H1 (cell line): ENCODE measurements around the gene UBR3. TPM values are rescaled to one million over a fixed set of nuclear protein-coding genes. Genes with fewer than 3 reads are reported as not detected.

ENCODE experiments used
- CTCF ChIA-PET: fragments of 300-600 bp; sonication (Branson Sonifier 250); formaldehyde crosslinking; loops from one replicate; lab custom pipeline; 2021; ENCODE audit not compliant: partially characterized antibody; lab: Charles Lee
- POLR2A ChIA-PET: fragments of 300-600 bp; sonication (Branson Sonifier 250); formaldehyde crosslinking; loops from one replicate; lab custom pipeline; 2021; ENCODE audit warnings: inconsistent platforms; ENCODE audit not compliant: partially characterized antibody; lab: Charles Lee
- DNase-seq, 2 experiments: peaks; one replicate each; pipeline versions ENCODE4 v3.0.0 to v3.0.0-alpha.2; 2010 to 2022; ENCODE audit warnings: low spot score in 2 of 2, low read depth in 1 of 2, mixed read lengths in 1 of 2
- FAIRE-seq: peaks from 2 replicates; lab custom pipeline; 2011; peaks lifted over from hg19 to GRCh38; lab: Jason Lieb, UNC
- H2AFZ ChIP-seq: 2 replicates; pipeline ENCODE4 v1.8.1; 2012; ENCODE audit warnings: low read length, inconsistent platforms
- H2AK5ac ChIP-seq: 2 replicates; pipeline ENCODE4 v1.6.1; 2013; ENCODE audit warnings: low read depth, low read length
- H2BK120ac ChIP-seq: replicated peaks from 2 replicates; pipeline ENCODE3; 2013; ENCODE audit warnings: low read depth, low read length, inconsistent platforms
- H2BK12ac ChIP-seq: 2 replicates; pipeline ENCODE4 v1.6.1; 2013; ENCODE audit warnings: low read depth, low read length
- H2BK15ac ChIP-seq: 2 replicates; pipeline ENCODE4 v1.6.1; 2013; ENCODE audit warnings: low read length
- H2BK20ac ChIP-seq: 2 replicates; pipeline ENCODE4 v1.6.1; 2013; ENCODE audit warnings: low read length
- H2BK5ac ChIP-seq: 2 replicates; pipeline ENCODE4 v1.6.1; 2013; ENCODE audit warnings: low read depth, low read length
- H3K14ac ChIP-seq: 2 replicates; pipeline ENCODE4 v1.6.1; 2013; ENCODE audit warnings: inconsistent platforms; ENCODE audit not compliant: insufficient read length
- H3K18ac ChIP-seq: 2 replicates; pipeline ENCODE4 v1.6.1; 2013; ENCODE audit warnings: low read length; ENCODE audit errors: extremely low read depth
- H3K23ac ChIP-seq: 2 replicates; pipeline ENCODE4 v1.6.1; 2013; ENCODE audit warnings: inconsistent platforms; ENCODE audit not compliant: insufficient read length
- H3K23me2 ChIP-seq: 2 replicates; pipeline ENCODE4 v1.6.1; 2013; ENCODE audit warnings: low read depth, low read length
- H3K27ac ChIP-seq: 2 replicates; pipeline ENCODE4 v1.6.1; 2011; ENCODE audit warnings: low read depth, low read length, inconsistent platforms
- H3K27me3 ChIP-seq, 4 experiments: replicated peaks in 1 of 4; 1 replicate in 1 of 4; 2 replicates in 3 of 4; pipeline versions ENCODE4 v1.6.1 to v1.8.1; 2011 to 2013; ENCODE audit warnings: low read length in 3 of 4, mild to moderate bottlenecking in 3 of 4, inconsistent platforms in 2 of 4, mixed read lengths in 2 of 4, moderate library complexity in 1 of 4; ENCODE audit not compliant: control insufficient read depth in 3 of 4, insufficient read depth in 3 of 4; ENCODE audit errors: extremely low read depth in 1 of 4
- H3K36me3 ChIP-seq, 4 experiments: 2 replicates each; pipeline versions ENCODE4 v1.6.1 to v1.8.1; 2011 to 2013; ENCODE audit warnings: mild to moderate bottlenecking in 4 of 4, low read length in 3 of 4, moderate library complexity in 2 of 4, control low read depth in 1 of 4, inconsistent platforms in 1 of 4; ENCODE audit not compliant: insufficient read depth in 4 of 4, control insufficient read depth in 2 of 4
- H3K4ac ChIP-seq: replicated peaks from 2 replicates; pipeline ENCODE3; 2013; ENCODE audit warnings: low read length, low read depth, mixed read lengths, inconsistent platforms; ENCODE audit not compliant: insufficient read length
- H3K4me1 ChIP-seq, 4 experiments: replicated peaks in 1 of 4; 1 replicate in 1 of 4; 2 replicates in 3 of 4; pipeline versions ENCODE4 v1.6.1 to v1.8.1; 2011 to 2013; ENCODE audit warnings: low read length in 3 of 4, inconsistent platforms in 2 of 4, mixed read lengths in 1 of 4; ENCODE audit not compliant: insufficient read depth in 4 of 4, control insufficient read depth in 3 of 4
- H3K4me2 ChIP-seq, 2 experiments: 2 replicates each; pipeline versions ENCODE4 v1.6.1 to v1.8.1; 2011 to 2013; ENCODE audit warnings: low read depth in 2 of 2, low read length in 2 of 2, control low read depth in 1 of 2, inconsistent platforms in 1 of 2, mild to moderate bottlenecking in 1 of 2; ENCODE audit not compliant: insufficient read depth in 1 of 2
- H3K4me3 ChIP-seq, 4 experiments: fragments of 200-600, 300-600 bp in 1 of 4; sonication (generic), shearing (Covaris generic), sonication (Bioruptor Twin) in 1 of 4; 2 replicates each; pipeline versions ENCODE4 v1.5.1 to v1.8.1; 2011 to 2016; ENCODE audit warnings: low read length in 4 of 4, low read depth in 3 of 4, control low read depth in 2 of 4, inconsistent platforms in 2 of 4, mild to moderate bottlenecking in 2 of 4, mixed read lengths in 1 of 4, moderate library complexity in 1 of 4; ENCODE audit not compliant: insufficient read depth in 2 of 4; ENCODE audit errors: extremely low read depth in 1 of 4
- H3K56ac ChIP-seq: replicated peaks from 2 replicates; pipeline ENCODE3; 2013; ENCODE audit warnings: low read depth, mild to moderate bottlenecking, mixed read lengths, low read length, inconsistent platforms; ENCODE audit not compliant: insufficient read length
- H3K79me1 ChIP-seq: 2 replicates; pipeline ENCODE4 v1.6.1; 2013; ENCODE audit warnings: low read depth, low read length, control low read depth
- H3K79me2 ChIP-seq, 2 experiments: 2 replicates each; pipeline versions ENCODE4 v1.6.1 to v1.8.1; 2012 to 2013; ENCODE audit warnings: low read length in 2 of 2, mild to moderate bottlenecking in 2 of 2, inconsistent platforms in 1 of 2; ENCODE audit not compliant: insufficient read depth in 2 of 2, control insufficient read depth in 1 of 2
- H3K9ac ChIP-seq, 4 experiments: replicated peaks in 1 of 4; 1 replicate in 1 of 4; 2 replicates in 3 of 4; pipeline versions ENCODE4 v1.6.1 to v1.8.1; 2011 to 2013; ENCODE audit warnings: low read depth in 3 of 4, low read length in 3 of 4, control low read depth in 2 of 4, mild to moderate bottlenecking in 2 of 4, moderate library complexity in 2 of 4, inconsistent platforms in 1 of 4; ENCODE audit errors: extremely low read depth in 1 of 4
- H3K9me3 ChIP-seq, 2 experiments: 2 replicates each; pipeline versions ENCODE4 v1.6.1 to v1.8.1; 2012 to 2013; ENCODE audit warnings: mild to moderate bottlenecking in 2 of 2, moderate library complexity in 2 of 2, control low read depth in 1 of 2, inconsistent platforms in 1 of 2, low read depth in 1 of 2, low read length in 1 of 2, mixed read lengths in 1 of 2; ENCODE audit not compliant: insufficient read depth in 2 of 2
- H4K20me1 ChIP-seq, 2 experiments: replicated peaks in 1 of 2; 2 replicates each; pipeline versions ENCODE3 to v1.8.1; 2011 to 2013; ENCODE audit warnings: inconsistent platforms in 2 of 2, low read length in 2 of 2, mild to moderate bottlenecking in 1 of 2; ENCODE audit not compliant: insufficient read depth in 2 of 2, control insufficient read depth in 1 of 2
- H4K5ac ChIP-seq: 2 replicates; pipeline ENCODE4 v1.6.1; 2013; ENCODE audit warnings: low read length, low read depth, mixed read lengths, inconsistent platforms; ENCODE audit not compliant: insufficient read length
- H4K8ac ChIP-seq: 2 replicates; pipeline ENCODE4 v1.8.0; 2013; ENCODE audit warnings: mild to moderate bottlenecking, moderate library complexity, low read length, inconsistent platforms; ENCODE audit not compliant: insufficient read depth; ENCODE audit errors: extremely low read depth
- H4K91ac ChIP-seq: replicated peaks from 2 replicates; pipeline ENCODE3; 2013; ENCODE audit warnings: low read length, mixed read lengths, inconsistent platforms; ENCODE audit not compliant: insufficient read length
- BACH1 ChIP-seq: IDR thresholded peaks from 2 replicates; pipeline ENCODE4 v1.6.1; 2012; ENCODE audit warnings: low read length, improper control_type of control experiment
- BRCA1 ChIP-seq: IDR thresholded peaks from 2 replicates; pipeline ENCODE4 v1.6.1; 2012; ENCODE audit warnings: low read depth, low read length, improper control_type of control experiment
- CBX5 ChIP-seq: fragments of 300-800, 300-1000 bp; sonication (generic); IDR thresholded peaks from 2 replicates; pipeline ENCODE4 v1.7.1; 2016; ENCODE audit warnings: antibody characterized with exemption, low read length, low read depth
- EP300 ChIP-seq, 2 experiments: IDR thresholded peaks; 1 replicate in 1 of 2; 2 replicates in 1 of 2; pipeline ENCODE4 v1.6.1; 2011 to 2012; ENCODE audit warnings: low read depth in 2 of 2, low read length in 2 of 2, mild to moderate bottlenecking in 2 of 2, borderline replicate concordance in 1 of 2, inconsistent platforms in 1 of 2, moderate library complexity in 1 of 2
- MAFK ChIP-seq: IDR thresholded peaks from 2 replicates; pipeline ENCODE4 v1.6.1; 2012; ENCODE audit warnings: low read depth, mild to moderate bottlenecking, improper control_type of control experiment, low read length
- PHF8 ChIP-seq: fragments of 200-600 bp; sonication (generic); conservative IDR thresholded peaks from 2 replicates; pipeline ENCODE4 v1.7.1; 2012; ENCODE audit warnings: low read depth, mild to moderate bottlenecking, inconsistent platforms, low read length, moderate library complexity
- POLR2A ChIP-seq, 2 experiments: IDR thresholded peaks; 1 replicate in 1 of 2; 2 replicates in 1 of 2; pipeline ENCODE4 v1.6.1; 2011; ENCODE audit warnings: low read depth in 2 of 2, low read length in 2 of 2, mild to moderate bottlenecking in 2 of 2; ENCODE audit errors: control extremely low read depth in 1 of 2
- POU5F1 ChIP-seq: IDR thresholded peaks from 2 replicates; pipeline ENCODE4 v1.6.1; 2011; ENCODE audit warnings: low read depth, mild to moderate bottlenecking, low read length, moderate library complexity
- ZNF274 ChIP-seq: IDR thresholded peaks from 2 replicates; pipeline ENCODE4 v1.7.0; 2012; ENCODE audit warnings: low read length, borderline replicate concordance; ENCODE audit errors: extremely low read depth
- WGBS, 2 experiments: shearing (Covaris generic) in 1 of 2; methylation state at CpG; one replicate each; pipeline versions ENCODE4 v1.1.6 to v1.1.7; 2013 to 2015; ENCODE audit warnings: low lambda C conversion rate in 2 of 2, mixed read lengths in 2 of 2, inconsistent platforms in 1 of 2, low coverage in 1 of 2, missing lambda C conversion rate in 1 of 2; ENCODE audit not compliant: insufficient replicate concordance in 2 of 2, insufficient coverage in 1 of 2, insufficient read length in 1 of 2; ENCODE audit errors: extremely low coverage in 1 of 2, missing lambda C conversion rate in 1 of 2; 5-methylcytosine and 5-hydroxymethylcytosine counted together
- polyA plus RNA-seq, 7 experiments: library from polyadenylated mRNA; depleted of rRNA in 3 of 7; stranded (reverse) in 5 of 7; unstranded in 2 of 7; fragments of >200 nt in 5 of 7; fragments of 200-250 nt in 2 of 7; gene quantifications; 1 replicate in 5 of 7; 2 replicates in 1 of 7; 4 replicates in 1 of 7; pipeline versions ENCODE4 v1.2.1 to v1.2.3, GENCODE V29; 2011 to 2013; ENCODE audit warnings: missing spikeins in 2 of 7, mixed read lengths in 2 of 7
- total RNA-seq: library from RNA; stranded (reverse); fragmentation: NEBNext Ultra II Directional; extraction: Animal tissue kit (Norgen Biotek cat#: 25700); gene quantifications from 2 replicates; pipeline ENCODE4 v1.2.1, GENCODE V29; 2021
- TF ChIP-seq, protein P1 (sequence below): IDR thresholded peaks from 2 replicates; pipeline ENCODE4 v1.6.1; 2012; ENCODE audit warnings: low read length, inconsistent platforms
- TF ChIP-seq, protein P2 (sequence below): IDR thresholded peaks from 2 replicates; pipeline ENCODE4 v1.6.1; 2011; ENCODE audit warnings: low read length, improper control_type of control experiment

Gene UBR3
- total and polyA plus RNA-seq, 2 of the 8 experiments (the other 6 are each of a cell fraction or from before 2014, with no cell fraction given): 3.7 to 17.7 TPM

DNA sequence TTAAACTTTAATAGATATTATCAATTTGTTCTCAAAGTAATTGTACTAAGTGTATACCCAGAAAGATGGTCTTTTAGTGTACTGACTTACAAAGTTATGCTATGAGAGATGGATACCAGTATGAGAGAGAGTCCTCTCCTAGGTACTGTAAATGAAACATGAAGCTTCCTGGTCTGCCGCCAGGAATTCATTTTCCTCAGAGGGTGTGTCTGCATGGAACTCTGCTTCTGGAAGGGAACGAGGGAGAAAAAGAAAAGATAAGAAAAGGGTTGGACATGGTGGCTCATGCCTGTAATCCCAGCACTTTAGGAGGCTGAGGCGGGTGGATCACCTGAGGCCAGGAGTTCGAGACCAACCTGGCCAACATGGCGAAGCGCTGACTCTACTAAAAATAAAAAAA lies 30.8 kb upstream of the UBR3 start:
- no peak overlapping the region for H3K4ac ChIP-seq
- H2AK5ac ChIP-seq: no peak overlapping the region
- no peak overlapping the region for H2AFZ ChIP-seq
- FAIRE-seq: no peak
- no peak overlapping the region for H3K4me3 ChIP-seq
- H2BK5ac ChIP-seq: no peak overlapping the region
- ChIA-PET POLR2A (no interaction called here), CTCF (interaction anchor here (1.2 kb wide), 1 partner anchor 29 kb away, joined by 3 read pairs; no protein-coding TSS in a partner anchor)
- no peak for DNase-seq
- H3K79me2 ChIP-seq: peaks cover 9 to 26% of the 10 kb centered on the region in 2 experiments
- H3K27me3 ChIP-seq: peaks cover 0 to 2% (median 0%) of the 10 kb centered on the region in 4 experiments; a peak in 1 of 7 replicates
- no peak overlapping the region for H3K4me2 ChIP-seq
- H3K14ac ChIP-seq: no peak overlapping the region
- H3K23ac ChIP-seq: no peak overlapping the region
- H4K91ac ChIP-seq: no peak overlapping the region
- H3K23me2 ChIP-seq: peaks cover 5% of the 10 kb centered on the region; the same call in 1 of the 2 replicates
- H3K27ac ChIP-seq: no peak overlapping the region
- H2BK12ac ChIP-seq: no peak overlapping the region
- H4K20me1 ChIP-seq: peaks cover 0 to 2% of the 10 kb centered on the region in 2 experiments
- 83% methylated on average over 6 of the region's 6 CpGs; no CpG with 5 or more reads in 1 of the 2 experiments for WGBS, 2 experiments
- H3K56ac ChIP-seq: no peak overlapping the region
- H3K18ac ChIP-seq: no peak overlapping the region
- no peak overlapping the region for H4K5ac ChIP-seq
- no peaks in the 10 kb centered on the region for H3K79me1 ChIP-seq
- H3K36me3 ChIP-seq: peaks cover 0 to 11% (median under 1%) of the 10 kb centered on the region in 4 experiments; a peak in 3 of 8 replicates
- H3K9me3 ChIP-seq: no peaks in the 10 kb centered on the region
- peaks cover 0 to 7% (median 2%) of the 10 kb centered on the region in 4 experiments; a peak in 4 of 7 replicates for H3K4me1 ChIP-seq
- H3K9ac ChIP-seq: no peak overlapping the region
- H2BK20ac ChIP-seq: no peak overlapping the region
- no peak overlapping the region for H2BK15ac ChIP-seq
- H2BK120ac ChIP-seq: no peak overlapping the region
- no peak overlapping the region for H4K8ac ChIP-seq
- TF ChIP-seq ZNF274 (no peak), CBX5 (no peak), BACH1 (no peak), POU5F1 (no peak), PHF8 (no peak), BRCA1 (no peak), POLR2A (IDR thresholded peaks at IDR 0.05; ENCODE audit: control extremely low read depth in 1 of 2, low read depth in 2 of 2, low read length in 2 of 2) (no peak), MAFK (no peak), EP300 (IDR thresholded peaks at IDR 0.05; ENCODE audit: borderline replicate concordance in 1 of 2, low read depth in 2 of 2, low read length in 2 of 2) (no peak)
- TF ChIP-seq, protein P1, sequence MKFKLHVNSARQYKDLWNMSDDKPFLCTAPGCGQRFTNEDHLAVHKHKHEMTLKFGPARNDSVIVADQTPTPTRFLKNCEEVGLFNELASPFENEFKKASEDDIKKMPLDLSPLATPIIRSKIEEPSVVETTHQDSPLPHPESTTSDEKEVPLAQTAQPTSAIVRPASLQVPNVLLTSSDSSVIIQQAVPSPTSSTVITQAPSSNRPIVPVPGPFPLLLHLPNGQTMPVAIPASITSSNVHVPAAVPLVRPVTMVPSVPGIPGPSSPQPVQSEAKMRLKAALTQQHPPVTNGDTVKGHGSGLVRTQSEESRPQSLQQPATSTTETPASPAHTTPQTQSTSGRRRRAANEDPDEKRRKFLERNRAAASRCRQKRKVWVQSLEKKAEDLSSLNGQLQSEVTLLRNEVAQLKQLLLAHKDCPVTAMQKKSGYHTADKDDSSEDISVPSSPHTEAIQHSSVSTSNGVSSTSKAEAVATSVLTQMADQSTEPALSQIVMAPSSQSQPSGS: no peak
- TF ChIP-seq, protein P2, sequence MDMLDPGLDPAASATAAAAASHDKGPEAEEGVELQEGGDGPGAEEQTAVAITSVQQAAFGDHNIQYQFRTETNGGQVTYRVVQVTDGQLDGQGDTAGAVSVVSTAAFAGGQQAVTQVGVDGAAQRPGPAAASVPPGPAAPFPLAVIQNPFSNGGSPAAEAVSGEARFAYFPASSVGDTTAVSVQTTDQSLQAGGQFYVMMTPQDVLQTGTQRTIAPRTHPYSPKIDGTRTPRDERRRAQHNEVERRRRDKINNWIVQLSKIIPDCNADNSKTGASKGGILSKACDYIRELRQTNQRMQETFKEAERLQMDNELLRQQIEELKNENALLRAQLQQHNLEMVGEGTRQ: no peak
